Parathyroid adenoma (tissue), 2 donors: ENCODE results near the gene MOCS2.

Source experiments
- H2AFZ ChIP-seq: fragments of 300-600 bp; sonication (generic); one replicate; pipeline ENCODE4 v1.7.0; 2017; ENCODE audit warnings: antibody characterized with exemption, mild to moderate bottlenecking
- H3K27ac ChIP-seq: fragments of 300-600 bp; sonication (generic); one replicate; pipeline ENCODE4 v1.7.0; 2017
- H3K27me3 ChIP-seq: fragments of 300-600 bp; sonication (generic); one replicate; pipeline ENCODE4 v1.7.0; 2017; ENCODE audit warnings: low read length; ENCODE audit not compliant: control insufficient read depth, insufficient read depth
- H3K36me3 ChIP-seq: fragments of 300-600 bp; sonication (generic); one replicate; pipeline ENCODE4 v1.7.0; 2017; ENCODE audit warnings: low read length; ENCODE audit not compliant: control insufficient read depth, insufficient read depth
- H3K4me1 ChIP-seq: fragments of 300-600 bp; sonication (generic); one replicate; pipeline ENCODE4 v1.7.0; 2017; ENCODE audit warnings: control low read depth
- H3K4me2 ChIP-seq: fragments of 300-600 bp; sonication (generic); one replicate; pipeline ENCODE4 v1.7.0; 2017; ENCODE audit warnings: low read length
- H3K4me3 ChIP-seq: fragments of 300-600 bp; sonication (generic); one replicate; pipeline ENCODE4 v1.7.0; 2017; ENCODE audit warnings: low read depth, low read length
- H3K79me2 ChIP-seq: fragments of 300-600 bp; sonication (generic); one replicate; pipeline ENCODE4 v1.7.0; 2017; ENCODE audit warnings: control low read depth
- H3K9ac ChIP-seq: fragments of 300-600 bp; sonication (generic); one replicate; pipeline ENCODE4 v1.7.0; 2017; ENCODE audit warnings: mild to moderate bottlenecking
- H3K9me3 ChIP-seq: fragments of 300-600 bp; sonication (generic); one replicate; pipeline ENCODE4 v1.7.0; 2017; ENCODE audit warnings: low read length; ENCODE audit not compliant: control insufficient read depth
- TF ChIP-seq, protein P1 (sequence below): fragments of 300-600 bp; sonication (generic); IDR thresholded peaks from one replicate; pipeline ENCODE4 v1.7.0; 2017; ENCODE audit warnings: antibody characterized with exemption, mild to moderate bottlenecking
- donor health status: primary hyperparathyroidism.

The MOCS2 gene

DNA sequence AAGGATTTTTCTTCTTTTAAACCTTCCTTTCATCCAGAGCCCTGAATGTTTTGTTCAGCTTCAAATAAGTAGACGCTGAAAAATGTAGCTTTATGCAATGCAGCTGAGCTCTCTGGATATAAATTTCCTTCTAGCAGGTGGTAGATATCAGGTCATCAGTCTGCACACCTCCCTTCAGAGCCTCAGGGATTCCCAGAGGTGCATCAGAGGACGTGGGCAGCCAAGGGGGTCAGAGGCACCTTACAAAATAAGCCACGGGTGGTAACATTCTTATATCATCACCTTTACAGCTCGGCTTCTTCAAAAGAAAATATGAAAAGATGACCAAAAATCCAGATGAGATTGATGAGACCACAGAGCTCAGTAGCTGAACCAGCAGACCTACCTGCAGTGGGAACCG is 19.3 kb downstream of the MOCS2 start:
- H3K27ac ChIP-seq = no peak overlapping the region

DNA sequence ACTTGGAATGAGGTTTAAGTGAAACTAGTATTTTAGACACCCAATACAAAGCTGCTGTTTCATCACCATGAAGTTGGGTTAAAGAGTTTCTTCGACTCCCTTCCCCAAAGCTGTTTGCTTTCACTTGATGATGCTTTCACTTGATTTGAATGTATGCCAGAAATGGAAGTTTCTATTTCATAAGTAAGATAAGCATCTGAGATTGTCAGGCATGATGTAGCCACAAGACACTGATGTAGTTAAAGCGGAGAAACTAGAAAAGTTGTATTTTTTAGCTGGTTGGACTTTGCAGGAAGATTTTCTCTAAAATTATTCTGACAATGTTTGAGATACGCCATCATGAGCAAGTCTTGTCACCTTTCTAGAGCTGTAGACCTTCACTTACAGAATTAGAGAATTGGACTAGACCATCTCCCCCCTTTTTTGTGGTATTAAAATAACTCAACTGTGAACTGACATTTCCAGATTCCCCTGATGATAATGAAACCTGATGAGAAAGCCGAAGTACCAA is 20.0 kb downstream of the MOCS2 start:
- H3K36me3 ChIP-seq = no peaks in the 10 kb centered on the region
- H3K4me3 ChIP-seq = peak overlapping the region; percentile 0
- no peaks in the 10 kb centered on the region for H3K27me3 ChIP-seq
- H3K27ac ChIP-seq = peak overlapping the region; percentile 45
- H3K9me3 ChIP-seq = no peaks in the 10 kb centered on the region
- H3K79me2 ChIP-seq = no peaks in the 10 kb centered on the region
- H3K4me1 ChIP-seq = peaks cover 20% of the 10 kb centered on the region
- H3K9ac ChIP-seq = no peak overlapping the region
- H2AFZ ChIP-seq = peak overlapping the region; percentile 3
- H3K4me2 ChIP-seq = peak overlapping the region; percentile 9
- TF ChIP-seq, protein P1, sequence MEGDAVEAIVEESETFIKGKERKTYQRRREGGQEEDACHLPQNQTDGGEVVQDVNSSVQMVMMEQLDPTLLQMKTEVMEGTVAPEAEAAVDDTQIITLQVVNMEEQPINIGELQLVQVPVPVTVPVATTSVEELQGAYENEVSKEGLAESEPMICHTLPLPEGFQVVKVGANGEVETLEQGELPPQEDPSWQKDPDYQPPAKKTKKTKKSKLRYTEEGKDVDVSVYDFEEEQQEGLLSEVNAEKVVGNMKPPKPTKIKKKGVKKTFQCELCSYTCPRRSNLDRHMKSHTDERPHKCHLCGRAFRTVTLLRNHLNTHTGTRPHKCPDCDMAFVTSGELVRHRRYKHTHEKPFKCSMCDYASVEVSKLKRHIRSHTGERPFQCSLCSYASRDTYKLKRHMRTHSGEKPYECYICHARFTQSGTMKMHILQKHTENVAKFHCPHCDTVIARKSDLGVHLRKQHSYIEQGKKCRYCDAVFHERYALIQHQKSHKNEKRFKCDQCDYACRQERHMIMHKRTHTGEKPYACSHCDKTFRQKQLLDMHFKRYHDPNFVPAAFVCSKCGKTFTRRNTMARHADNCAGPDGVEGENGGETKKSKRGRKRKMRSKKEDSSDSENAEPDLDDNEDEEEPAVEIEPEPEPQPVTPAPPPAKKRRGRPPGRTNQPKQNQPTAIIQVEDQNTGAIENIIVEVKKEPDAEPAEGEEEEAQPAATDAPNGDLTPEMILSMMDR = no peak

More for the DNA sequence above, 19.3 kb downstream of the MOCS2 start:
- Histone ChIP-seq H3K4me1 (peaks cover 20% of the 10 kb centered on the region), H3K79me2 (no peaks in the 10 kb centered on the region), H3K9ac (no peak overlapping the region), H3K9me3 (no peaks in the 10 kb centered on the region), H3K27me3 (no peaks in the 10 kb centered on the region), H3K4me2 (no peak overlapping the region), H3K36me3 (no peaks in the 10 kb centered on the region), H2AFZ (no peak overlapping the region), H3K4me3 (no peak overlapping the region)
- TF ChIP-seq, protein P1 = no peak

DNA sequence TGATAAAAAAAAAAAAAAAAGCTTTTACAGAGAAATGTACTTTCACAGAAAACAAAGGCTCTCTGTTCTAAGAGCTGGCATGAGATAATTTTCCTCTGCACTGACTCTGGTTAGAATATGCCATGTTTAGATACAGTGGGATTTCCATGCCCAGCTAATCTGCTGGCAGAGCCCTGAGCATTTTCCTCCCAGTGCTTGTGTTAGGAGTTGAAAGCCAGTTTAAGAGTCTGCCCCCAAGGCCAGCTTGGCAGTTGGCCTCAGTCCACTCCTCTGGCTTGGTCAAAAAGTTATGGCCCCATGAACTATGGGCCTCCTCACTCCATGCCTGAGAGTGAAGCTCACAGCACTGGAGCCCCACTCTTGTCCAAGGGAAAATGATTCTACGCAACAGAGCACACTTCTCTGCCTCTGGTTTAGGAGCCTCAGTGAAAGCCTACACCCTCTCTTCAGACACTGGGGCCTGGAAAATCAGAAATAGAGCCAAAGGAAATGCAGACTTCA is 21.9 kb downstream of the MOCS2 start:
- TF ChIP-seq, protein P1 = no peak
- Histone ChIP-seq H3K79me2 (no peaks in the 10 kb centered on the region), H3K4me2 (no peak overlapping the region), H3K4me3 (no peak overlapping the region), H3K9ac (no peak overlapping the region), H3K36me3 (no peaks in the 10 kb centered on the region), H3K4me1 (peaks cover 20% of the 10 kb centered on the region), H3K27me3 (no peaks in the 10 kb centered on the region), H2AFZ (no peak overlapping the region), H3K27ac (no peak overlapping the region), H3K9me3 (no peaks in the 10 kb centered on the region)

DNA sequence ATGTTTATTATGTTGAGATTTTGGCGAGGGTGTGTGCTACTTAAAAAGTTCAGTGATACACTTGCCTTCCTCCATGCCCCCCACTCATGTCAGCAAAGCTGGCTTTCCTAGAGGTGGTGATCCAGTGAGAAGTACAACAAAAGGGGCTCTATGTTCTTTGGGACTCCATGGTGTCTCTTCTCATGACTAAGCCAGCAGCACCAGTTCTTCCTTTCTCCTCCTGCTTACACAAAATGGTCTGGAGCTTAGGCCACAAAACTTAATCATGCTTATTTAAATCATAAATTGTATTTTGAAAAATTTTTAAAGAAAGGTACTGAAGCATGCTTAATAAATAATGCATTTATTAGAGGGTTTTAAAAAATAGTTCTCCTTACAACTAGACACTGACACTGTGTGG is 22.4 kb downstream of the MOCS2 start:
- TF ChIP-seq, protein P1 = no peak
- Histone ChIP-seq H2AFZ (no peak overlapping the region), H3K27me3 (no peaks in the 10 kb centered on the region), H3K79me2 (no peaks in the 10 kb centered on the region), H3K4me1 (peaks cover 20% of the 10 kb centered on the region), H3K4me2 (no peak overlapping the region), H3K9me3 (no peaks in the 10 kb centered on the region), H3K27ac (no peak overlapping the region), H3K4me3 (no peak overlapping the region), H3K36me3 (no peaks in the 10 kb centered on the region), H3K9ac (no peak overlapping the region)
